Brain pericyte (primary cell): ENCODE results near the gene SSC5D.
"Not testable (repeated sequence)": the region's sequence is repeated elsewhere in the genome, so short reads cannot be mapped to it uniquely, and the experiment has no call there.

Experiments
- DNase-seq: peaks from one replicate; pipeline ENCODE4 v3.0.0-alpha.2; 2012; ENCODE audit warnings: low read depth, low spot score

SSC5D gene

DNA sequence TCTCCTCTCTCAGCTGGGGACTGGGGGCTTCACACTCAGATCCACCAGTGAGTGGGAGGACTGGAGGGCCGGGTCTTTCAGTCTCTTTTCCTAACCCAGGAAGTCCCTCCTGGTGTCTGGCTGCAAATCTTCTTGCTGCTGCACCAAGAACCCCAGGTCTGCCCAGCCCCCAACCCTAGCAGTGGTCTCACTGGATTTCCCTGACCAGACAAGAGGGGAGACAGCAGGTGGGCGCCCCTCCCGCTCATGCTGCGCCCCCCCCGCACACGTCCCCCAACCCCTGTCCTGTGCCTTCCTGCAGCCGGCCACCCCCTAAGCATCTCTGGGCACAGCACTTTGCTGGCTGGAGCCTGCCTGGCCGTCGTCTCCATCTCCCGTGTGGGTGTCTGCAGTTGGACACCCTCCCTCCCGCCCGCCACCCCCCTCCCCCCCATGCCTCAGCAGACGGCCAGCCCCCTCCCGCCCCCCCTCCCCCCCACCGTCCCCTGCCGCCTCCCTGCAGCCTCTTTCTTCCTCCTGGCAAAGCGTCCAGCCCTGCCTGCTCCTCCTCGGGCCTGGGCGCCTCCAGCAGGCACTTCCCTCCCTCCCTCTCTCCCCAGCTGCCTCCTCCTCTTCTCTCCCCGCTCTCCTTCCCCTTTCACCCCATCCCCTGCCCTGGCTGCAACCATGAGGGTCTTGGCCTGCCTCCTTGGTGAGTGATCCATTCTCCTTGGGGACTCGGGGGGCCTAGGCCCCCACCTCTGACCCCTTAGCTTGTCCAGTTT is at the start of gene SSC5D:
Gene SSC5D (plus strand): TSS at position 513 of the 764 bp plus-strand sequence. CDS start 154 bp downstream, at position 667.
- no peak for DNase-seq

DNA sequence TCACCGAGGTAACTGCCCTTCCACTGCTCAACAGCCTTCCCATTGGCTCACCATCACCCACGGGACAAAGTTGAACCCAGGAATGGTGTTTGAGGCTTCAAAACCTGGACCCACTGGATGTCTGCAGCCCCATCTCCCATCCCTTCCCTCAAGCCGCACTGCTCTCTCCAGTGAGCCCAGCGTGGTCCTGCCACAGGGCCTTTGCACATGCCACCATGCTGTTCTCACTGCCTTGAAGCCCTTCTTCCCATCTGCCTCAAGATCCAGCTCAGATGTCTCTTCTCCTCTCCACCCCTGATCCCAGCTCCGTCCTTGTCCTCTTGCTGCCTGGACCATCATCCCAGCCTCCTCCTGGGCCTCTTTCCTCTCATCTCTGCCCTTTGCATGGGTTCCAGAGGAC is 49.2 kb upstream of the SSC5D start:
- DNase-seq: no peak

DNA sequence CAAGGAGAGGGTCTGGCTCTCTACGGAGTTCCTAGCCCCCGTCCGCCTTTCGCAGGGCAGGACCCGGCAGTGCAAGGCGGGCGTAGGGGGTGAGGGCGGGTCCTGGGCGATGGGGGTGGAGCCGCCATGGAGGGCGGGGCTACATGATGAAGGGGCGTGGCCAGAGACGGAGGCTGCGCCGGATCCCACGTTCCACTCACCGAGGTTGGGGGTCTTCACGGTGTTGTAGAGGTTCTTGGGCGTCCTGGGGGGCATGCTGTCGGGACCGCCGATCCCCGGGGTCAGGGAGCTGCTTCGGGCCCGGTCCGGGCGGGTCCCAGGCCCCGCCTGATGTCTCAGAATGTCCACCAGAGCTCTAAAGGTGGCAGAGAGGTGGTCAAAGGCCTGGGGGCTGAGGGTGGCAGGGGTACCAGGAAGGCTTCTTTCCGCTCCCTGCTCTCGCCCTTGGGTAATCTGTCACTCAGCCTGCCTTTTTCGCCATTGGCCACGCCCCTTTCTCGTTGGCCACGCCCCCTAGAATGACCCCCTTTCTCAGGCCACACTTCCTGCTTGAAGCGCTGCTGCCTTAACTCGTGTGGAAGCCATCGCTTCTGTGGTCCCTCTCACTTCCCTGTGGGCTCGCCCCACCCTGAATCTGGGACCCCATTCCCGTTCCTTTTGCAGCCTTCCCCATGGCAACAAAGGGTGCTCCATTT is 47.7 kb upstream of the SSC5D start:
- DNase-seq: no peak

DNA sequence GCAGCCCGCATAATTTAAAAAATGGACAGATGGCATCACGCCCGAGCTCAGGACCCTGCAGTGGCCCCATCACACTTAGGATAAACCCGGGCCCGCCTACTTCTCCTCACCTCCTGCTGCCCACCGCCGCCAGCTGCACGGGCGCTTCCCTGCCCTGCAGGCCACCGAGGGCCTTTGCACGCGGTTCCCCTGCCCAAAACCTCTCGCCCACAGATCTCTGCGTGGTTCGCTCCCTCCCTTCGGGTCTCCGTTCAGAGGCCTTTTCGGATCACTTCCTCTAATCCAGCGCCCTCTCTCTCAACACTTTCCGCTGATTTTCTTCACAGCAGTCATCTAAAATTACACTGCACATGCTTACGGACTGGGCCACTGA is 46.9 kb upstream of the SSC5D start:
- DNase-seq: no peak

DNA sequence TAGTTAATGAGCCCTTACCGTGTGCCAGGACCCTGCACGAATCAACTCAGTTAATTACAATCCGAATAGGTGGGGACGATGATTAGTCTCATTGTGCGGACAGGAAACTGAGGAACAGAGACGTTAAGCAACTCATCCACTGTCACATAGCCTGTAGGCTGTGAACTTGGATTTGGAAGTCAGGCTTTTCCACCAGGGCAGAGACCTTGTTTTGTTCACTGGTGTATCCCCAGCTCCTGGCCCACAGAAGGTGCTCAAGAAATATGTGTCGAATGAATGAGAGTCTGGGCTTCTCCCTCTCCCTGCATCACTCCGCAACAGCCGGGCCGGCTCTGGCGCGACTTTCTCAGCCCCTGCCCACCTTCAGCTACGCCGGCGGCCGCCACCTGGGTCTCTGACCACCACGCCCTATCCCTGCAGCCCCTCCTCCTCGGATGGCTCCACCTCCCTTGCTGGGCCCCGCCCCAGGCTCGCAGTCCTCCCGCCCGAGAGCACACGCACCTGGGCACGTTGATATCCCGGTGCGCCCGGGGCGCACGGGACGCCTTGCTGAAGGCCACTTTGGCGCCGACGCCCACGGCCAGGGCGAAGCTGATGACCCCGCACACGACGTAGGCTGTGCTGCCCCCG is 46.4 kb upstream of the SSC5D start:
- DNase-seq: no peak

DNA sequence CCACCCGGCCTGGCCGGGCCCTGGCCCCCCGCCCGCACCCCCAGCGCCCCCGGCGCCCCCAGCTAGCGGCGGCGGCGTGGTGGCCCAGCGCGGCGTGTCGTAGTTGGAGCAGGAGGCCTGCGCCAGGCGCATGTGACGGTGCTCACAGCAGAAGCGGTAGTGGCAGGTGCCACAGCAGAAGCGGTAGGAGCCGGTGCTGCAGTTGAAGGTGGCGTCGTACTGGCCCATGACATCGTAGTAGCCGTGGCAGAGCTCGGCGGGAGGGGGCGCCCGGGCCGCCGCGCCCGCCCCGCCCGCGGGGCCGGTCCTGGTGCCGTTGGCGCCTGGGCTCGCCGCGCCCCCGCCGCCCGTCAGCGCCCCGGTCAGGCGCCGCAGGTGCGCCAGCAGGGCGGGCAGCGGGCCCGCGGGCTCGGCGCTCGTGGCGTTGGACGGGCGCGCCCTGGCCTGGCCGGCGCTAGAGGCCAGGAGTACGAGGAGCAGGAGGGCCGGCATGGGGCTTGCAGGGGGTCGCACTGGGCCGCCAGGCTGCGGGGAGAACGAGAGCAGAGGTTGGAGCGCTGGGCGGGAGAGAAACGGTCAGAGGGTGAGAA is 45.8 kb upstream of the SSC5D start:
- DNase-seq: no peak

DNA sequence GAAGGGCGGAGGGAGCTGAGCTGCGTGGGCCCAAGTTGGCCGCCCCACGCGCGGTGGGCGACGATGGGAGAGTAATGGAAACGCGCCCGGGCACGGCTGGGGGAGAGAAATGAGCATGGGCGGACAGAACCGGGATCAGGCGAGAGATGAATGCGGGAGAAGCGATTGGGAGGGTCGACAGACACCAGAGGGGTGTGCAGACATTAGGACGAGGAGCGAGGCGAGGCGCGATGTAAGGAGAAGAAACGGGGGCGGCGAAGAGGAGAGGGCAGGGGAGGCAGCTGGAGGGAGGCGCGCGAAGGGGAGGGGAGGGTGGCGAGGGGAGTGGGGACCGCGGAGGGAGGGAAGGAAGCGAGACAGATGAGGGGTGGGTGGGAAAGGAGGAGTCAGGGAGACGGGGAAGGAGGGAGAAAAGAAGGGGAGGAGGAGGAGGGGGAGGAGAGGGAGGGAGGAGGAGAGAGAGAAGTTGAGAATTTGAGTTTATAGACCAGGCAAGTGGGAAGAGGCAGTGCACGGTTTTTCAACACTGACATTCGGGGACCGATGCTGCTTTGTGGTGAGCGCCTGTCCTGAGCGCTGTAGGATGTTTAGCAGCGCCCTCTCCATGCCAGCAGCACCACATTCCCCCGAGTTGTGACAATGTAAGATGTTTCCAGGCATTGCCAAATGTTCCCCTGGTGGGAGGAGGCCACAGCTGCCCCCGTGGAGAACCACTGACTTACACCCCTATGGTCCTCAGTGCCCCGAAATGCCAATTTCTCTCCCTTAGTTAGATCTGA is 45.0 kb upstream of the SSC5D start, which contains the start of gene SHISA7:
Gene SHISA7 (minus strand): TSS at position 256 of the 779 bp plus-strand sequence. CDS start 437 bp downstream, outside the sequence.
- no peak for DNase-seq

DNA sequence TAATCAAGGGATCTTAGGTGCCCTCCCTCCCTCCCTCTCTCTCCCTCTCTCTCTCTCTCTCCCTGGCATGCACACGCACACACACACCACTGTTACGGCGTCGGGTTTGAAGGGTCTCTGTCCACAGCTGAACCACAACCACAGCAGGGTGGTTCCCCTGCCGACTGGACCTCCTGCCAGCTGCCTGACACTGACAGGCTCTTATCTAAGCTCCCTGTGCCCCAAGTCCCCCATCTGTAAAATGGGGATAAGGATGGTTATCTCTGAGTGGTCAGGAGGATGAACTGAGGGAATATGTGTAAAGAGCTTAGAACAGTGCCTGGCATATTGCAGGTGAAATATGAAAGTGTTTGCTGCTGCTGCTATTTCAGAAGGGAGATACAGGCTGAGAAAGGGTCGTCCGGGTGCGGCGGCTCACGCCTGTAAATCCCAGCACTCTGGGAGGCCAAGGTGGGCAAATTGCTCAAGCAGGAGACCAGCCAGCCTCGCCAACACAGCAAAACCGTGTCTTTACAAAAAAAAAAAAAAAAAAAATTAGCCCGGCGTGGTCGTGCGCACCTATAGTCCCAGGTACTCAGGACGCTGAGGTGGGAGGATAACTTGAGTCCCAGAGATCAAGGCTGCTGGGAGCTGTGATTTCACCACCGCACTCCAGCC is 44.3 kb upstream of the SSC5D start:
- DNase-seq: no peak

DNA sequence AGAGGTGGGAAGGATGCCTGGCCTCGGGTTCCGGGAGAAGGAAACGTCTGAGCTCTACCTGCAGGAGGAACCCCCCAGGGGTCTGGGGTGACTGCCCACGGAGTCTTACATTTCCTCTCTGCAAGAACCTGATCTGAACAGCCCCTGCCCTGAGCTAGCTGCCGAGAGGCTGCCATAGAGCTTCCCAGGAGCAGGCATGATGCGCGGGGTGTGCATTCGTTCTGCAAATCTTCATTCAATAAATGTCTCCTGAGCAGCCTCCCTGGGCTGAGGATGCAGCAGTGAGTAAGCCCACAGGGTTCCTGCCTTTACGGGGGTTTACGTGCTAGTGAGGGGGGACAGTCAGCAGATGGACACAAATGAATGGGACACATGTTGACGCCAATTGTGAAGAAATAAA is 43.6 kb upstream of the SSC5D start:
- DNase-seq: no peak

DNA sequence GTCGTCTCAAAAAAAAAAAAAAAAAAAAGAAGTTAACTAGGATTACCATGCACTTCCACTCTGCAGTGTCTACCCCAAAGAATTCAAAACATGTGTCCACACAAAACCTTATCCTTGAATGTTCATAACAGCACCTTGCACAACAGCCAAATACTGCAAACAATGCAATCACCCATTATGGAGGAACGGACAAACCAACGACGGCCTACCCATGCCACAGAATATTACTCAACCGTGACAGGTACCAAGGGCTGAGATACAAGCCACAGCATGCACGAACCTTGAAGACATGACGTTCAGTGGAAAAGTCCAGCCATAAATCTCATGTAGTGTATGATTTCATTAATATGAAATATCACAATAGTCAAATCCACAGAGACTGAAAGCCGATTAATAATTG is 42.2 kb upstream of the SSC5D start:
- DNase-seq: no peak

DNA sequence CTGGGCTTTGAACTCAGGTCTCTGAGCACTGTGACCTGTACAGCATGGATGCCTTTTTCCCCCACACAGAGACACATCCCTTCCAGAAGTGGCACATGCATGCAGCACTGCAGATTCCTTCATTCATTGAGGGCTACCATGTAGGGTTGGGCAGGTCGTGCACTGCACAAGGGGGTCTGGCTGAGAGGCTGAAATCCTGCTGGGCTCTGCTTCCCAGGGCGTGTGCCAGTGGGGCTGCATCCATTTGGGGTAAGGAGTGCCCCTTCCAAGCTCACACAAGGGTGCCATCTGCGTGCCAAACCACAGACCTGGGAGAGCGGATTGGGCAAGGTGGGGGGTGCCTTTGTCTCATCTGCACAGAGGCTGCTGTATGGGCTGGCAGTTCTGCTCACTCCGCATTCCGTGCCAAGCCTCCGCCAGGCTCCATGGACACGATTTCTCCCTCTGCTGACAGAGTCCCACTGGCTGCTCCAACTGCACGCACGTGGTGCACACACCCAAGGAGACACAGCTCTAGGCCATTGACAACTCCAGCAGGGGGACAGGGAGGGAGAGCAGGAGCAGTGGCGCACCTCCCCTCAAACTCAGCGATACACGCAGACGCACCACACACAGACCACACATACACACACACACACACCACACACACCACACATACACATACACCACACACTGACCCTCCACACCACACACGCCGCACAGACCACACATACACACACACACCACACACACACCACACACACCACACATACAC is 40.6 kb upstream of the SSC5D start:
- DNase-seq: no peak

DNA sequence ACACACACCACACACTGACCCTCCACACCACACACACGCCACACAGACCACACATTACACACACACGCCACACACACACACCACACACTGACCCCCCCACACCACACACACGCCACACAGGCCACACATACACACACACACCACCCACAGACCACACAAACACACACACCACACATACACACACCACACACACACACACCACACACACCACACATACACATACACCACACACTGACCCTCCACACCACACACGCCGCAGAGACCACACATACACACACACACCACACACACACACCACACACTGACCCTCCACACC is 40.1 kb upstream of the SSC5D start:
- not testable (repeated sequence) for DNase-seq

DNA sequence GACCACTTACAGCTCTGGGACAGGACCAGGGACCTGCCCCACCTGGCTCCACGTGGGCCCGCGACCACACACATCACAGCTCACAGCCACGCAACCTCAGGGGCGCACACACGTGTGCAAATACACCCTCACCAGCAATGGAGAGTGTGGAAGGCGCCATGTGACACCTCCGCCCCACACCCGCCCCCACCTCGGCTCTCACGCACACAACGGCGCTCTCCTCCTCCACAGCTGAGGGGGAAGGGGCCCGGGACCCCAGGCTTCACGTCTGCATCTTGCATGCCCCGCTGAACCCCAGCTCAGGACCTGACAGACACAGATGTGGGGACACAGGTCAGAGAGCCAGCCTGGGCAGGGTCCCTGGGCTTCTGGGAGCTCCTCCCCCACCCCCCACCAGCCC is 38.8 kb upstream of the SSC5D start:
- no peak for DNase-seq

DNA sequence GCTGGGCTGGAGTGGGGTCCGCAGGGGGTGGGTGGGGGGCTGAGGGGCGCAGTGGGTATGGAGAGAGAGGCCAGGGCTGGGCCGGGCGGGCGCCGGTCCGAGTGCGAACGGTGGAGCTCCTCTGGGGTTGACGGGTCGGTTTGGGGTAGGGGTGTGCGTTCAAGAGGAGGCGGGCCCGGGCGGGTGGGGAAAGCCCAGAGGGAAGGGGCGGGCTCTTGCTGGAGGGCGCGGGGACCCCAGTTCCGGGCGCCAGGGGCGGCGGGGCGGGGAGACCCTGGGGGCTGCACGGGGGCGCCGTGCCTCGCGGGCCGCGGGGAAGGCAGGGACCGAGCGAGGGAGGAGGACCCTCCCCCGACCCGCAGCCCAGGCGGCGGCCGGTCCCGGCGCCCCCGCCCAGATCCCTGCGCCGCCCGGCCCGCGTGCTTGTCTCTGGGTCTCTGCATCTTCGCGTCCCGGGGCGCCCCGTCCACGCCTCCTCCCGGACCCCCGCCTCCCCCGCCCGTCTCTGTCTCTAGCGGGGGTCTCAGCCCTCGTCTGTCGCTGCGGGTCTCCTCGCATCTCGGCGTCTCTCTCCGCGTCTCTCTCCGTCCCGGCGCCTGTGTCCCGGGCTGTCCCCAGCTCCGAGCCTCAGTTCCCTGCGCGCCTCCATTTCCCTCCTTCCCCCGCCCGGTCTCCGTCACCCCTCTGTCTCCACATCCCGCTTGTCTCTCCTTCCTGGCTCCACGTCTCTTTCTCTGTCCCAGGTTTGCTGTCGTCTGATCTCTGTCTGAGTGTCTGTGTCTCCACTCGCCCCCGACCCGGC is 36.9 kb upstream of the SSC5D start:
- DNase-seq: no peak

DNA sequence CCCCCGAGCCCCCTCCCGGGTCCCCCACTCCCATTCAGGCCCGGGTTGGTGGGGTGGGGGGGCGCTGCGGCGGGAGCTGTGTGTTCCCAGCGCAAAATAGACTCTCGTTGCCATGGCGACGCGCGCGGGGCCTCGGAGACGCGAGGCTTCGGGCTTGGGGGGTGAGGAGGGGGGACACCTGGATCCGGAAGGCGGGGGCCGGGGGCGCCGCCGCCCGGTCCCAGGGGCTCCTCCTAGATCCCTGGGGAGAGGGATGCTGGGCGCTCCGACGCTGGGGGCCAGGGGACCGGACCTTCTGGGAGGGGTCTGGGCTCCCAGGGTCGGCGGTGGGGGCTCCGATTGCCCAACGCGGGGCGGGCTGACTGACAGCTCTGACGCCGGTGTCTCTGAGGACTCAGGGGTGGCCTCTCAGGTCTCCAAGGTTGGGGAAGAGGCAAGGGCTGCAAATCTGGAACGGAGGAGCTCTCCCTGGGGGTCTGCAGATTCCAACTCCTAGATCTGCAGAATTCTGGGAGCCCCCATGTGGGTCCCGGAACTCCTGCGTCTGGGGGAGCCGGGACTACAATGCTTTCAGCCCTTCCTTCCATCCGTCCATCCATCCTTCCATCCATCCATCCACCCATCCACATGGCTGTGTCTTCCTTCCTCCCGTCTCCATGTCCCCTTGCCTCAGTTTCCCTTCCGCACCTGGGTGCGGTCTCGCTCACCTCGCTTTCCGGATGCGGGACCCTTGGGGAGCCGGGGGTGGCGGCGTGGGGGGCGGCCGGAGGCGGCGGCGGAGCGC is 36.1 kb upstream of the SSC5D start:
- DNase-seq: no peak

DNA sequence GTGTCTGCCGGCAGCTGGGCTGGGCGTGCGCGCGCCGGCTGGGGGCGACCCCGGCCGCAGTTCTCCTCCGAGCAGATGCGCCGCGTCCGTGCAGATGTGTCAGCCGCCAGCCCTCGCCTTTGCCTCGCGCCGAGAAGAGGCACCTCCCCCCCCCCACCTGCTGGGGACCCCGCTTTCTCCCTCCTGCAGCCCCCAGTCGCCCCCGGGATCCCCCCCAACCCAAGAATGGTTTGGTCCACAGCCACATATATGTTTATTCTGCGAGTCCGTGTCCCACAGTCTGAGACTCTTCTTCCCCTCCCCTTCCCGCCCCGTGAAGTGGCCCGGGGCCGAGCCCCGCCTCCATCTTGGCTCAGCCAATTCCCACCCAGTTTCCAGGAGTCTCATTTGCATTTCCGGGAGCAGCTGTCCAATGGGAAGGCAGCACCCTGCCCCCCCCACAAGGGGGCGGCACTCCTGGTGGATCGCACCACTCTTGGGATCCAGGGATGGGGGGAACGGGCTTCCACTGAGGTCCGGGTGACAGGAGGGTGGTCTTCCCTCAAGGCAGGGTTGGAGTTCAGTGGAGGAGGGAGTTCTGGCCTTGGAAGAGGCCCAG is 35.4 kb upstream of the SSC5D start:
- no peak for DNase-seq

DNA sequence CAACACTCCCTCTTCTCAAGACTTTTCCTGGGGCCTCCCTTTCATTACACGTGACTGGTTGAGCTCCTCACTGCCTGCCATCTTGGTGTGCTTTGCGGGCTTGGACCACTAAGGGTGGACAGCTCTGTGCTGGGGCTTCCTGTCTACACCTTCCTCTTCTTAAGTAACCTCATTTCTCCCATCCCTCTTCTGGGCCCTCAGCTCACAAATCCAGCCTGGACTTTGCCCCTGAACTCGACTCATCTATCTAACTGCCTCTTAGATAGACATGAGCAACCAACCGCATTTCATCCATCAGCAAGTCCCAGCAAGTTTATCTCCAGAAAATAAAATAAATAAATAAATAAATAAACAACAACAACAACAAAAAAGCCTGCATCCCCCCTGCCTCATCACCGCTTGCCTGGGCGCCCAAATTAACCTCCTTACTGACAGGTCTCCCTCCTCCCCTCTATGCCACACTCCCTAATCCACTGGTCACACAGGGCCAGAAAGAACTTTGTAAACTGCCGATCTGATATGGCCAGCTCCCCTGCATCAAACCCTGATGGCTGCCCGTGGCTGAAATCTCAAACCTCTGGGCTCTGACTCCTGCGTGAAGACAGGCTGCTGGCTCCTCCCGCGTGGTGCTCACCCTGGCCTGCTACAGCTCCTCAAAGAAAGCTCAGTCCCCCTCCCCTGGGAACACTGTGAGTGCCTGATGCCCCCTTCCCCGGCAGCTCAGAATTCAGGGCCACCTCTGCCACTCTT is 34.5 kb upstream of the SSC5D start:
- DNase-seq: no peak

DNA sequence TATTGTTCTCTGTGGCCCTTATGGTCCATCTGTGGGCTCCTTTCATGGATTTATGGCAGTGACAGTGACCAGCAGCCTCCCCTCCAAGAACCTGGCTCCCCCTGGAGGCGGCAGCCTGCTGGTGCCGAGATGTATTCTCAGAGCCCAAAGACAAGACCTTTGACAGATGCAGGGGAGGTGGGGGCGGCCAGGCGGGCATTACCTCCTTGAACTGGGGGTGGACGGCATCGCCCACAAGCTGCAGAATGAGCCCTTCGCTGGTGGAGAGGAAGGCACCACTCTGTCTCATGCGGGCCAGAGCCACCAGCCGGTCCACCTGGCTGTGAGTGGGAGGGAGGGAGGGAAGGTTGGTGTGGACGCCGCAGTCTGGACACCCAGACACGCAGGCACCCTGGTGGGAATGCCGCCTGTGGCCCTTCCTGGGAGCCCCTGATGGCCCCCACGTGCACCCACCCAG is 33.4 kb upstream of the SSC5D start:
- DNase-seq: no peak
